ENCODE results near the gene REV3L.

REV3L gene

GRCh38 chr6:111494951-111495635 lies 12.1 kb upstream of the REV3L start:
- H3K27ac ChIP-seq (ENCODE audit: low read depth, low read length), result no peak overlapping the region
- H3K9me2 ChIP-seq (replicated peaks; ENCODE audit: insufficient read depth, low read length), result no peaks in the 10 kb centered on the region
- H3K4me3 ChIP-seq (ENCODE audit: insufficient read depth, low read length, poor library complexity, severe bottlenecking), result no peak overlapping the region
- no peaks in the 10 kb centered on the region for H3K36me3 ChIP-seq (ENCODE audit: low read length)
- H3K27me3 ChIP-seq (ENCODE audit: low read length), result no peaks in the 10 kb centered on the region
- no peak overlapping the region for H2AFZ ChIP-seq (ENCODE audit: low read depth, low read length, severe bottlenecking)
- H3K79me2 ChIP-seq (ENCODE audit: insufficient read depth, low read length), result peaks cover 53% of the 10 kb centered on the region
- H4K20me1 ChIP-seq (ENCODE audit: low read depth, low read length), result 0 out of 2 replicates have a peak, but pooled peaks cover 3% of the 10 kb centered on the region
- H3K9me3 ChIP-seq (ENCODE audit: insufficient read depth, low read length), result no peaks in the 10 kb centered on the region
- TF ChIP-seq EZH2phosphoT487 (conservative IDR thresholded peaks at IDR 0.05; ENCODE audit: low read length), result no peak
- no peak for TF ChIP-seq CTCF (IDR thresholded peaks at IDR 0.05; ENCODE audit: insufficient read depth, low read length, poor library complexity, severe bottlenecking)
- H3K9ac ChIP-seq (ENCODE audit: low read length), result no peak overlapping the region
- H3F3A ChIP-seq (ENCODE audit: insufficient read depth), result no peaks in the 10 kb centered on the region
- no peak overlapping the region for H3K4me2 ChIP-seq (ENCODE audit: low read depth, low read length, poor library complexity, severe bottlenecking)

- no peaks in the 10 kb centered on the region for H3K27me3 ChIP-seq (ENCODE audit: low read length)
- H3K36me3 ChIP-seq (ENCODE audit: low read length), result peaks cover 4% of the 10 kb centered on the region; the same call in 1 of the 2 replicates
- no peak overlapping the region for H3K4me3 ChIP-seq (ENCODE audit: insufficient read depth, low read length, poor library complexity, severe bottlenecking)
- no peaks in the 10 kb centered on the region for H3K9me3 ChIP-seq (ENCODE audit: insufficient read depth, low read length)
- H3K9me2 ChIP-seq (replicated peaks; ENCODE audit: insufficient read depth, low read length), result no peaks in the 10 kb centered on the region
- H3K9ac ChIP-seq (ENCODE audit: low read length), result no peak overlapping the region
- no peak overlapping the region for H2AFZ ChIP-seq (ENCODE audit: low read depth, low read length, severe bottlenecking)
- H3F3A ChIP-seq (ENCODE audit: insufficient read depth), result no peaks in the 10 kb centered on the region
- H4K20me1 ChIP-seq (ENCODE audit: low read depth, low read length), result 0 out of 2 replicates have a peak, but pooled peaks cover 3% of the 10 kb centered on the region
- H3K79me2 ChIP-seq (ENCODE audit: insufficient read depth, low read length), result peaks cover 56% of the 10 kb centered on the region
- H3K27ac ChIP-seq (ENCODE audit: low read depth, low read length), result no peak overlapping the region
- no peak for TF ChIP-seq CTCF (IDR thresholded peaks at IDR 0.05; ENCODE audit: insufficient read depth, low read length, poor library complexity, severe bottlenecking)
- no peak for TF ChIP-seq EZH2phosphoT487 (conservative IDR thresholded peaks at IDR 0.05; ENCODE audit: low read length)
- no peak overlapping the region for H3K4me2 ChIP-seq (ENCODE audit: low read depth, low read length, poor library complexity, severe bottlenecking)
Measured at GRCh38 chr6:111492499-111492898, 9.5 kb upstream of the REV3L start.

GRCh38 chr6:111490067-111490466 lies 7.0 kb upstream of the REV3L start:
- H3K9me2 ChIP-seq (replicated peaks; ENCODE audit: insufficient read depth, low read length), result no peaks in the 10 kb centered on the region
- no peaks in the 10 kb centered on the region for H3K27me3 ChIP-seq (ENCODE audit: low read length)
- no peak overlapping the region for H3K27ac ChIP-seq (ENCODE audit: low read depth, low read length)
- H3K4me2 ChIP-seq (ENCODE audit: low read depth, low read length, poor library complexity, severe bottlenecking), result no peak overlapping the region
- H2AFZ ChIP-seq (ENCODE audit: low read depth, low read length, severe bottlenecking), result no peak overlapping the region
- H4K20me1 ChIP-seq (ENCODE audit: low read depth, low read length), result 0 out of 2 replicates have a peak, but pooled peaks cover 3% of the 10 kb centered on the region
- no peak overlapping the region for H3K9ac ChIP-seq (ENCODE audit: low read length)
- H3F3A ChIP-seq (ENCODE audit: insufficient read depth), result peaks cover 5% of the 10 kb centered on the region
- TF ChIP-seq CTCF (IDR thresholded peaks at IDR 0.05; ENCODE audit: insufficient read depth, low read length, poor library complexity, severe bottlenecking) (no peak), EZH2phosphoT487 (conservative IDR thresholded peaks at IDR 0.05; ENCODE audit: low read length) (no peak)
- H3K79me2 ChIP-seq (ENCODE audit: insufficient read depth, low read length), result peaks cover 66% of the 10 kb centered on the region
- no peaks in the 10 kb centered on the region for H3K9me3 ChIP-seq (ENCODE audit: insufficient read depth, low read length)
- H3K36me3 ChIP-seq (ENCODE audit: low read length), result peaks cover 4% of the 10 kb centered on the region; the same call in 1 of the 2 replicates
- no peak overlapping the region for H3K4me3 ChIP-seq (ENCODE audit: insufficient read depth, low read length, poor library complexity, severe bottlenecking)

Measured in SU-DHL-6 (cell line).